H1 (cell line): ENCODE measurements around the gene DHRS3. TPM values are rescaled to one million over a fixed set of nuclear protein-coding genes. Genes with fewer than 3 reads are reported as not detected.

Experiments
- CEBPB ChIP-seq: IDR thresholded peaks from 2 replicates; pipeline ENCODE4 v1.6.1; 2012; ENCODE audit warnings: low read depth, low read length
- CHD2 ChIP-seq: IDR thresholded peaks from 2 replicates; pipeline ENCODE4 v1.6.1; 2012; ENCODE audit warnings: low read length, improper control_type of control experiment
- CHD7 ChIP-seq: fragments of 300-600 bp; sonication (generic); IDR thresholded peaks from 2 replicates; pipeline ENCODE4 v1.7.1; 2012; ENCODE audit warnings: low read length, moderate library complexity, mild to moderate bottlenecking, inconsistent platforms; ENCODE audit not compliant: insufficient replicate concordance
- GTF2F1 ChIP-seq: IDR thresholded peaks from 2 replicates; pipeline ENCODE4 v1.6.1; 2012; ENCODE audit warnings: low read depth, low read length, improper control_type of control experiment, borderline replicate concordance
- HDAC6 ChIP-seq: IDR thresholded peaks from one replicate; pipeline ENCODE4 v1.7.1; 2012; ENCODE audit warnings: low read depth, mild to moderate bottlenecking, inconsistent platforms, low read length, moderate library complexity
- KDM5A ChIP-seq: fragments of 200-600 bp; IDR thresholded peaks from 2 replicates; pipeline ENCODE4 v1.7.1; 2012; ENCODE audit warnings: mild to moderate bottlenecking, low read length, inconsistent platforms, mixed read lengths
- MAX ChIP-seq: IDR thresholded peaks from 2 replicates; pipeline ENCODE4 v1.6.1; 2012; ENCODE audit warnings: inconsistent platforms
- SP4 ChIP-seq: IDR thresholded peaks from 2 replicates; pipeline ENCODE4 v1.6.1; 2012; ENCODE audit warnings: low read length, inconsistent platforms
- TAF7 ChIP-seq: optimal IDR thresholded peaks from 2 replicates; pipeline ENCODE3; 2011; ENCODE audit warnings: low read depth, mild to moderate bottlenecking, inconsistent platforms, low read length, moderate library complexity, borderline replicate concordance
- YY1 ChIP-seq: IDR thresholded peaks from 2 replicates; pipeline ENCODE4 v1.6.1; 2011; ENCODE audit warnings: low read depth, mild to moderate bottlenecking, low read length
- polyA plus RNA-seq, 7 experiments: library from polyadenylated mRNA; depleted of rRNA in 3 of 7; stranded (reverse) in 5 of 7; unstranded in 2 of 7; fragments of >200 nt in 5 of 7; fragments of 200-250 nt in 2 of 7; gene quantifications; 1 replicate in 5 of 7; 2 replicates in 1 of 7; 4 replicates in 1 of 7; pipeline versions ENCODE4 v1.2.1 to v1.2.3, GENCODE V29; 2011 to 2013; ENCODE audit warnings: missing spikeins in 2 of 7, mixed read lengths in 2 of 7
- total RNA-seq: library from RNA; stranded (reverse); fragmentation: NEBNext Ultra II Directional; extraction: Animal tissue kit (Norgen Biotek cat#: 25700); gene quantifications from 2 replicates; pipeline ENCODE4 v1.2.1, GENCODE V29; 2021

Gene DHRS3
- total and polyA plus RNA-seq, 2 of the 8 experiments (the other 6 are each of a cell fraction or from before 2014, with no cell fraction given) = 32.5 to 36.4 TPM

GRCh38 chr1:12591267-12591938 lies 26.6 kb downstream of the DHRS3 start (continued):
- TF ChIP-seq CHD7 = no peak
- TF ChIP-seq CHD2 = no peak
- no peak for TF ChIP-seq HDAC6
- no peak for TF ChIP-seq CEBPB
- TF ChIP-seq TAF7 = no peak
- TF ChIP-seq SP4 = no peak
- no peak for TF ChIP-seq GTF2F1
- no peak for TF ChIP-seq KDM5A
- TF ChIP-seq MAX = no peak
- TF ChIP-seq YY1 = no peak
